Endothelial cell (in vitro differentiated cells): Measurements from ENCODE around the gene MYOG. TPM values are rescaled to one million over a fixed set of nuclear protein-coding genes. Genes with fewer than 3 reads are reported as not detected.

Experiments used
- DNase-seq: peaks from one replicate; pipeline ENCODE4 v3.0.0; 2021; ENCODE audit warnings: low spot score
- H3K27ac Mint-ChIP-seq: one replicate; pipeline ENCODE4 v1.8.0; 2021; ENCODE audit warnings: mixed read lengths, inconsistent platforms; ENCODE audit not compliant: unreplicated experiment
- H3K27me3 Mint-ChIP-seq: one replicate; pipeline ENCODE4 v1.8.0; 2021; ENCODE audit warnings: mild to moderate bottlenecking, moderate library complexity, mixed read lengths, inconsistent platforms; ENCODE audit not compliant: unreplicated experiment
- H3K36me3 Mint-ChIP-seq: one replicate; pipeline ENCODE4 v1.8.0; 2021; ENCODE audit warnings: mild to moderate bottlenecking, low read depth, mixed read lengths, inconsistent platforms; ENCODE audit not compliant: unreplicated experiment
- H3K4me1 Mint-ChIP-seq: one replicate; pipeline ENCODE4 v1.8.0; 2021; ENCODE audit warnings: mild to moderate bottlenecking, mixed read lengths, inconsistent platforms; ENCODE audit not compliant: unreplicated experiment
- H3K4me3 Mint-ChIP-seq: one replicate; pipeline ENCODE4 v1.8.0; 2021; ENCODE audit warnings: mild to moderate bottlenecking, mixed read lengths, inconsistent platforms; ENCODE audit not compliant: unreplicated experiment
- H3K9me3 Mint-ChIP-seq: one replicate; pipeline ENCODE4 v1.8.0; 2021; ENCODE audit warnings: mixed read lengths, inconsistent platforms; ENCODE audit not compliant: unreplicated experiment
- CTCF ChIP-seq: fragments of 200-600 bp; sonication (generic); IDR thresholded peaks from one replicate; pipeline ENCODE4 v1.5.0; 2021; ENCODE audit warnings: antibody characterized with exemption; ENCODE audit not compliant: unreplicated experiment
- total RNA-seq: library from RNA; stranded (reverse); fragmentation: NEBNext Ultra II Directional; extraction: Animal tissue kit (Norgen Biotek cat#: 25700); gene quantifications from one replicate; pipeline ENCODE4 v1.2.1, GENCODE V29; 2021; ENCODE audit not compliant: unreplicated experiment

Gene MYOG
- total RNA-seq, 1 donor from 2014 or later = 15.7 TPM

GRCh38 chr1:203045821-203046594 lies 39.8 kb downstream of the MYOG start:
- DNase-seq = no peak
- no peaks in the 10 kb centered on the region for H3K4me1 Mint-ChIP-seq
- peaks cover 9% of the 10 kb centered on the region for H3K36me3 Mint-ChIP-seq
- no peaks in the 10 kb centered on the region for H3K9me3 Mint-ChIP-seq
- no peak overlapping the region for H3K27ac Mint-ChIP-seq
- no peak for TF ChIP-seq CTCF
- H3K4me3 Mint-ChIP-seq = no peak overlapping the region
- H3K27me3 Mint-ChIP-seq = peaks cover 9% of the 10 kb centered on the region

GRCh38 chr1:203045336-203045735 lies 40.5 kb downstream of the MYOG start:
- TF ChIP-seq CTCF = no peak
- H3K4me1 Mint-ChIP-seq = no peaks in the 10 kb centered on the region
- H3K9me3 Mint-ChIP-seq = no peaks in the 10 kb centered on the region
- no peak overlapping the region for H3K4me3 Mint-ChIP-seq
- peaks cover 9% of the 10 kb centered on the region for H3K27me3 Mint-ChIP-seq
- H3K36me3 Mint-ChIP-seq = peaks cover 9% of the 10 kb centered on the region
- H3K27ac Mint-ChIP-seq = no peak overlapping the region
- no peak for DNase-seq

- H3K4me1 Mint-ChIP-seq = peaks cover 3% of the 10 kb centered on the region
- peaks cover 9% of the 10 kb centered on the region for H3K27me3 Mint-ChIP-seq
- TF ChIP-seq CTCF = no peak
- no peak for DNase-seq
- no peak overlapping the region for H3K27ac Mint-ChIP-seq
- H3K4me3 Mint-ChIP-seq = no peak overlapping the region
- H3K9me3 Mint-ChIP-seq = no peaks in the 10 kb centered on the region
- H3K36me3 Mint-ChIP-seq = peaks cover 9% of the 10 kb centered on the region
Observed at GRCh38 chr1:203044546-203045250, 41.1 kb downstream of the MYOG start.

GRCh38 chr1:203043830-203044545 lies 41.8 kb downstream of the MYOG start:
- Mint-ChIP-seq H3K9me3 (no peaks in the 10 kb centered on the region), H3K27ac (no peak overlapping the region), H3K4me3 (no peak overlapping the region), H3K4me1 (peaks cover 8% of the 10 kb centered on the region), H3K27me3 (peaks cover 9% of the 10 kb centered on the region), H3K36me3 (peaks cover 9% of the 10 kb centered on the region)
- no peak for TF ChIP-seq CTCF
- DNase-seq = no peak
